ENCODE measurements around the gene EEFSEC.

EEFSEC gene

DNA sequence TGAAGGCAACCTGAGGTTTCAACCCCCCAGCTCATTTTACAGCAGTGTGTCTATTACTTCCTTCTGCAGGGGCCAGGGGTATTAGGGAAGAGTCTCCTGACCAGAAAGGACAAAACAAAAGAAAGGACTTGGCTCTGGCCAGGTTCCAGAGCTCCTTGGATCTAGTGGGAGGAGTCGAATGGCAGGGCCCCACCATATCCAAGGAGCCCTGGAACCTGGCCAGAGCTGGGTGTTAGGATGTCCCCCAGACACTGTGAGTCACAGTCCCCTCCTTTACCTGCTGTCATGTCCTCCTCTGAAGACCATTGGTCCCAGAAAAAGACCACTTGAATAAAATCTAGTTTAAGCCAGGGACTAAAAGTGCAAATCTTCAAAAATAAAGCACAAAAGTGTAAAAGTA, 113.2 kb downstream of the EEFSEC start:
- Histone ChIP-seq H3K4me3 (no peak overlapping the region), H3K4me1 (no peaks in the 10 kb centered on the region), H3K36me3 (peaks cover 7 to 63% (median 37%) of the 10 kb centered on the region in 3 donors), H3K27ac (no peak overlapping the region), H3K27me3 (no peaks in the 10 kb centered on the region), H3K9me3 (no peaks in the 10 kb centered on the region)
- TF ChIP-seq, protein P1, sequence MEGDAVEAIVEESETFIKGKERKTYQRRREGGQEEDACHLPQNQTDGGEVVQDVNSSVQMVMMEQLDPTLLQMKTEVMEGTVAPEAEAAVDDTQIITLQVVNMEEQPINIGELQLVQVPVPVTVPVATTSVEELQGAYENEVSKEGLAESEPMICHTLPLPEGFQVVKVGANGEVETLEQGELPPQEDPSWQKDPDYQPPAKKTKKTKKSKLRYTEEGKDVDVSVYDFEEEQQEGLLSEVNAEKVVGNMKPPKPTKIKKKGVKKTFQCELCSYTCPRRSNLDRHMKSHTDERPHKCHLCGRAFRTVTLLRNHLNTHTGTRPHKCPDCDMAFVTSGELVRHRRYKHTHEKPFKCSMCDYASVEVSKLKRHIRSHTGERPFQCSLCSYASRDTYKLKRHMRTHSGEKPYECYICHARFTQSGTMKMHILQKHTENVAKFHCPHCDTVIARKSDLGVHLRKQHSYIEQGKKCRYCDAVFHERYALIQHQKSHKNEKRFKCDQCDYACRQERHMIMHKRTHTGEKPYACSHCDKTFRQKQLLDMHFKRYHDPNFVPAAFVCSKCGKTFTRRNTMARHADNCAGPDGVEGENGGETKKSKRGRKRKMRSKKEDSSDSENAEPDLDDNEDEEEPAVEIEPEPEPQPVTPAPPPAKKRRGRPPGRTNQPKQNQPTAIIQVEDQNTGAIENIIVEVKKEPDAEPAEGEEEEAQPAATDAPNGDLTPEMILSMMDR (IDR thresholded peaks at IDR 0.05) = no peak
- no peak for DNase-seq
- intact Hi-C loops (cut with DNase I; ENCODE audit: low total_unique reads) = no loop called here

DNA sequence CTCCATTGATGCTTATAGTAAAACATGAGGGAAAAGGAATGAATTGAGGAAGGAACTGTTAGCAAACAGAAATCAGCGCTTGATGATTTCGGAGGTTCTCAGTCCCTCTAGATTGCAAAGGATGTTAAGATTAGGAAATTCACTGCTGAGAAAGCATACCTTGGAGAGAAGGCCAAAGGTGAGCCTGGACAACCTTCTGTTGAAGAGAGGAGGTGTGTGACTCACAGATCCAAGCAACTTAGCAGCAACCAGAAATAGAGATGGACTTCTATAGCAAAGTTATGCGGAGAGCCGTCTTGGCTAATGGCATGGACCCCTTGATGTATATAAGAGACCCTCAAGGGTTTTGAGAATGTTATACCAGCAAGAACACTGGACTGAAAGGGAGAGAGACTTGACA, 114.3 kb downstream of the EEFSEC start:
- no peak for DNase-seq
- intact Hi-C loops (cut with DNase I; ENCODE audit: low total_unique reads) = no loop called here
- no peak overlapping the region for H3K27ac ChIP-seq
- no peaks in the 10 kb centered on the region for H3K4me1 ChIP-seq
- no peaks in the 10 kb centered on the region for H3K27me3 ChIP-seq
- no peak overlapping the region for H3K4me3 ChIP-seq
- peaks cover 7 to 61% (median 35%) of the 10 kb centered on the region in 3 donors for H3K36me3 ChIP-seq
- TF ChIP-seq, protein P1 (IDR thresholded peaks at IDR 0.05) = no peak
- no peaks in the 10 kb centered on the region for H3K9me3 ChIP-seq

DNA sequence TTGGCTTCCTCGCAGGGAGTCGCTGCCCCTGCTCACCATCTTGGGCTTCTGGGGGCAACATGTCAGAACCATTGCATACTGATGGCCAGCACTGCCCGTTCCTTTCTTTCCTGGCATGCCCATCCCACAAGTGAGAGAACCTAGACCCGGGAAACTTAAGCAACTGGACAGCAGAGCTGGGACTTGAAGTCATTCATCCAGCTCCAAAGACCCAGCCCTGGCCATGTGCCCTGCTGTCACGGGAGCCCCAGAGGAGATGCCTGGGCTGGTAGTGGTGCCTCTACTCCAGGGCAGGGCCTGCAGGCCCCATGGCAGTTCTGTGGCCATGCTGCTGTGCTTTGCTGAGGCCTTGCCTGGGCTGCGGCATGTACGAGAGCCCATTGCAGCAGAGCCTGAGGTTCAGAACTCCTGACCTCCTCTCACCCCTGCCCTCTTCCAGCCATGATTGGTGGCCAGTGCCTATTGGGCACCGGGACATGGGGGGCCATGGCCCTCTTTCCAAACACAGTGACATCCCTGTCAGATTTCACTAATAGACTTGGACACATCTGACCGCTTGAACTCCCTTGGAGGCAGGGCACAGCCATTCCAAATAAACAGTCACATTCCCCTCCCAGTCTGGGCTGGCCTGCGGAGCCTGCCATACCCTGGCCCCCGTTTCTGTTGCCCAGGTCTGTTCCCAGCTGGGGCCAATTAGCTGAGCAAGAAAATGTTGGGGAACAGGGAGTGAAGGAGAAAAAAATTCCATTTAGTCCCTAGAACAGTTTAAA, 115.9 kb downstream of the EEFSEC start:
- Histone ChIP-seq H3K4me3 (no peak overlapping the region), H3K9me3 (no peaks in the 10 kb centered on the region), H3K27me3 (no peaks in the 10 kb centered on the region), H3K36me3 (peaks cover 7 to 53% (median 27%) of the 10 kb centered on the region in 3 donors), H3K27ac (no peak overlapping the region), H3K4me1 (no peaks in the 10 kb centered on the region)
- intact Hi-C loops (cut with DNase I; ENCODE audit: low total_unique reads) = no loop called here
- TF ChIP-seq, protein P1 (IDR thresholded peaks at IDR 0.05) = no peak
- no peak for DNase-seq

DNA sequence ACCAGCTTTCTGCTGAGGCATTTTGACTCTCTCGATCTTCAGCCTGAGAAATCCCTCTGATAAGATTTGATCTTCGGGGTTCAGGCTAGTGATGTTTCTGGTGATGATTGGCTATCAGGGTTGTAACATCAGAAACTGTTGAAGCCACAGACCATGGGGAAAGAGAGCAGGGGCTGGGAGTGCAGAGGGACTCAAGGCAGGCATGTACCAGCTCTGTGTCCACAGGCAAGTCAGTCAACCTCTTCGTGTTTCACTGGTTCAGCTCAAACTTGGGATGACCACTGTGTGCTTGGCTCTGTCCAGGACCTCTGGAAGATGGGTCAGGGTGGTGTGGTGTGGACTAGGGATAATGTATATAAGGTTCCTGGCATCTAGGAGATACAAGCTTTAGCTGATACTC, 116.5 kb downstream of the EEFSEC start:
- no peak for DNase-seq
- H3K9me3 ChIP-seq = no peaks in the 10 kb centered on the region
- no peak overlapping the region for H3K27ac ChIP-seq
- intact Hi-C loops (cut with DNase I; ENCODE audit: low total_unique reads) = no loop called here
- no peaks in the 10 kb centered on the region for H3K27me3 ChIP-seq
- H3K36me3 ChIP-seq = peaks cover 2 to 47% (median 20%) of the 10 kb centered on the region in 3 donors
- H3K4me3 ChIP-seq = no peak overlapping the region
- H3K4me1 ChIP-seq = no peaks in the 10 kb centered on the region
- TF ChIP-seq, protein P1 (IDR thresholded peaks at IDR 0.05) = no peak

DNA sequence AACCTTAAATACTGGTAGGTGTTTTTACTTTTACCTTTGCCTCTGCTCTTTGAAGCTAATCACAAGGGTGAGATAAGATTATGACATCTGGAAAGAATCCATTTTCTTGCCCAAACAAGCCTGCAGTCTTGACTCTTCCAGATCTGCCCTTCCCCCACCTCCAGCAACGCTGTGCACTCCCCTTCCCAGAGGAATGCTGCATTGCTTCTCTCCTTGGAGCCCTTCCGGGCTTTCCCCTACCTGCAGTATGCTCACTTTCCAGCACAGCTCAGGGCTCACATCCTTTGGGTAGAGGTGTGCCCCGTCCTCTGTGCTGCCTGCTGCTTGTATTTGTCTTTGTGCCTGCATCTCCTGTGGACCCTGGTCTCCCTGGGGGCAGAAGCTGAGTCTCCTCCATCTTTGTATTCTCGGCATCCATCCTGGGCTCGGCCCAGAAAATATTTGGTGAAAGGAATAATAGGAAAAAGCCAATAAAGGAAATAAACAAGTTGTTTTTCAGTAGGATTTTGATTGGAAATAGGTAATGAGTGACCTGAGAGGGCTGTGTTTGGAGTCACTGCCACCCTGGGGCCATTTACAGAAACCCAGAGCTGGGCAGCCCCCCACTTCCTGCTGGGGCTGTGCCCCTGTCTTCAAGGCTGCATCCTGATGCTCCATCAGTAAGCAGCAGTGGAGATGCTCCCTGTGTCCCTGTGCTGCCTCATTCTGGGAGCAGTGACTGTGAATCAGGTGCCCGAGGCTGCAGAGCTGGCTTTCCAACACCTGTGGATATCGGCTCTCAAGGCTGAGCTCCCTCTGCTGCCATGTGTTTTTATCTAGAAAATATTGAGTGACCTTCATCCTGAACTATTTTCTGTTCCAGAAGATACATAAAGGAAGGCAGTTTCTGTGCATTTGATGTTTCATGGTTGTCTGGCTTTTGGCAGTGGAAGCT, 117.5 kb downstream of the EEFSEC start:
- H3K4me1 ChIP-seq = no peaks in the 10 kb centered on the region
- TF ChIP-seq, protein P1 (IDR thresholded peaks at IDR 0.05) = no peak
- H3K27ac ChIP-seq = no peak overlapping the region
- H3K27me3 ChIP-seq = no peaks in the 10 kb centered on the region
- DNase-seq = no peak
- no peak overlapping the region for H3K4me3 ChIP-seq
- intact Hi-C loops (cut with DNase I; ENCODE audit: low total_unique reads) = no loop called here
- peaks cover 0 to 46% (median 12%) of the 10 kb centered on the region in 3 donors for H3K36me3 ChIP-seq
- no peaks in the 10 kb centered on the region for H3K9me3 ChIP-seq

Data from tibial artery (tissue), 4 donors.